GM11168 (cell line): ENCODE results near the gene GSTA5.
"Not testable (repeated sequence)": the region's sequence is repeated elsewhere in the genome, so short reads cannot be mapped to it uniquely, and the experiment has no call there.

Source experiments
- in situ Hi-C: fragments of 300-500 bp; cut with MboI; formaldehyde crosslinking; loops from one replicate; pipeline ENCODE4 v1.12.0; 2022; ENCODE audit warnings: low sequenced_read_pairs; ENCODE audit not compliant: unreplicated experiment

Gene GSTA5

DNA sequence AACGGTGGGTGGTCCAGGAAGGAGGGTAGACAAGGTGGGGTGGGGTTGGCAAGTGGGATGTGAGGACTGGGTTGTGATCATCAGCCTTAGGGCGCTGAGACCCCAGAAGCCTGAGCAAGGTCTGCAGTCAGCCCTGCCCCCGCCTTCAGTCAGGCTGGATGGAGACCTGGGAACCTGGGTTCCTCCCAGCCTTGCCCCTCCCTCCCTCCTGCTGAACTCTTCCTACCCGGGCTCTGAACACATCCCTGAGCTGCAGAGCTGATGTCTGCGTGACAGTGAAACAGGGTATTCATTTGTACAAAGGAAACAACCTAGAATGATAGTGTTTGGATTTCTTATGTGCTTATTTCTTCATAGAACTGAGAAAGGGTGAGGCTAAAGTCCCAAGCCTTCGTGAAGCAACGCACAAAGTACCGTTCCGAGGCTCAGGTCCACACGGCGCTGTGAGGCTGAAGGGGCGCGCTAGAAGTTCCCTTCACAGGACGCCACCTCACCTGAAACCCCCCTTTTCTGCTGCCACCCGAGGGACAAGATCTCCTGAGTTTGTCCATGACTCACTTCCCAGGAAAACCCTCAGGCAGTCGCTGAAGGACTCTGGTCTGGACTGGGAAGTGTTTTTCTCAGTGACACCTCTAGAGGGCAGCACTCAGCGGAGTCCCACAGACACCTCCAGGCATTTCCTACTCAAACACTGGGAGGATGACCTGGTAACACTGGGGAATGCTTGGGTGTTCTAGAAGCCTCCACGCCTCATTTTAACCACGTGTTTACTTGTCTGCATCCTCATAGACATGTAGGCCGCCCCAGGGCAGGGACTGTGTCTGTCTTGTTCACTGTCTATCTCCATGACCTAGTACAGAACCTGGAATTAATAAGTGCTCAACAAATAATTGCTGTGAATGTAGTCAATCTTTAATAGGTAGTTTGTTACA lies 1.2 kb downstream of the GSTA5 start:
- in situ Hi-C loops: no loop called here

DNA sequence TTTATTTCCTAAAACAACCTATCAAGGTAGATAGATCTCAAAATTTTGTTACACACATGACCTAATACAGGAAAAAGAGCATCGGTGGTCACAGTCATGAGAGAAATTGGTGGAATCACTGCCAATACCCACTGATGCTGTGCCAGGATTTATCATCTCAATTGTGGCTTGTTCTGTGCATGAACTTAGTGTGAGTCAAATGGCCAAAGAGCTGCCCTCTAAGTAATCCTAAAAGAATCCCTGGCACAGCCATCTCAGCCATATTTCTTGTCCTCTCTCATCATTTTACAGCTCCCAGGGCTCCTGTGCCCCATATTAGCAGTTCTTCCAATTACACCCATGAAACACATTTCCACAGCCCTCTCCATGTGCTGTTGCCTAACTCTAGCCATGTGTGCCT lies 6.1 kb downstream of the GSTA5 start:
- in situ Hi-C loops: no loop called here

DNA sequence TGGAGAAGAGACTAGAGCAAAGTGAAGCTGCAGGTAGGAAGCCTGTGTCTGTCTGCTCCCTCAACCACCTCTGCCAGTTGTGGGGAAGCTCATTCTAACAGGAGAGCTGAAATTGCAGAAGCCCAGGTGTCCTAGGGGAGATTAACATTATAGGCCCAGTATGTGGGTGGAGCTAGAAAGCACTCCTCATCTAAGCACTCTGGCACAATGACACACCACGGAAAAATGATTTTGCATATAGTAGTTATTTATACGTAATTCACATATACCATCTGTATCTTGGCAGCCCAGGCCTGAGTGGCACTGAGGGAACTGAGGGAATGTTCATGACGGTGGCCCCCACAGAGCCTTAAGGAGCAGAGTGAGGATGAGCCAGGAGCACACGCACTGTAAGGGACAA lies 9.7 kb downstream of the GSTA5 start:
- in situ Hi-C loops: not testable (repeated sequence)

- in situ Hi-C loops: loop anchor here (5.0 kb wide), 1 partner anchor 42 kb away; no protein-coding TSS in a partner anchor
Observed at GRCh38 chr6:52829046-52829817, 11.4 kb downstream of the GSTA5 start.

DNA sequence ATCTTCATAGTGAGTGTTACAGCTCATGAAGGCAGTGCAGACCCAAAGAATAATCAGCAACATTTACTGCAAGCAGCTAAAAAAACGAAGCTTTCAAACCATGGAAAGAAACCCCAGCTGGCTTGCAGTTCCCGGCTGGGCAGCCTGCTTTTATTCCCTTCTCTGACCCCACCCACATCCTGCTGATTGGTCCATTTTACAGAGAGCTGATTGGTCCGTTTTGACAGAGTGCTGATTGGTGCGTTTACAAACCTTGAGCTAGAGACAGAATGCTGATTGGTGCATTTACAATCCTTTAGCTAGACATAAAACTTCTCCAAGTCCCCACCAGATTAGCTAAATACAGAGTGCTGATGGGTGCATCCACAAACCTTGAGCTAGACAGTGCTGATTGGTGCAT lies 12.0 kb downstream of the GSTA5 start:
- in situ Hi-C loops: loop anchor here (5.0 kb wide), 1 partner anchor 41 kb away; no protein-coding TSS in a partner anchor

GRCh38 chr6:52827073-52827783 lies 13.4 kb downstream of the GSTA5 start:
- in situ Hi-C loops: loop anchor here (5.0 kb wide), 1 partner anchor 40 kb away; no protein-coding TSS in a partner anchor

GRCh38 chr6:52826513-52826912 lies 14.1 kb downstream of the GSTA5 start:
- in situ Hi-C loops: loop anchor here (5.0 kb wide), 1 partner anchor 39 kb away; no protein-coding TSS in a partner anchor

DNA sequence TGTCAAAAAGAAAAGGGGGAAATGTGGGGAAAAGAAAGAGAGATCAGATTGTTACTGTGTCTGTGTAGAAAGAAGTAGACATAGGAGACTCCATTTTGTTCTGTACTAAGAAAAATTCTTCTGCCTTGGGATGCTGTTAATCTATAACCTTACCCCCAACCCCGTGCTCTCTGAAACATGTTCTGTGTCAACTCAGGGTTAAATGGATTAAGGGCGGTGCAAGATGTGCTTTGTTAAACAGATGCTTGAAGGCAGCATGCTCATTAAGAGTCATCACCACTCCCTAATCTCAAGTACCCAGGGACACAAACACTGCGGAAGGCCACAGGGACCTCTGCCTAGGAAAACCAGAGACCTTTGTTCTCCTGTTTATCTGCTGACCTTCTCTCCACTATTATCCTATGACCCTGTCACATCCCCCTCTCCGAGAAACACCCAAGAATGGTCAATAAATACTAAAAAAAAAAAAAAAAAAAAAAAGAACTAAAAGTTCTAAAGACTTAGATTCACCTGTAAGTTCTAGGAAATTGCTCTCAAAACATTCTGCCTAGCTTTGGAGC lies 14.6 kb downstream of the GSTA5 start:
- in situ Hi-C loops: loop anchor here (5.0 kb wide), 1 partner anchor 39 kb away; no protein-coding TSS in a partner anchor

DNA sequence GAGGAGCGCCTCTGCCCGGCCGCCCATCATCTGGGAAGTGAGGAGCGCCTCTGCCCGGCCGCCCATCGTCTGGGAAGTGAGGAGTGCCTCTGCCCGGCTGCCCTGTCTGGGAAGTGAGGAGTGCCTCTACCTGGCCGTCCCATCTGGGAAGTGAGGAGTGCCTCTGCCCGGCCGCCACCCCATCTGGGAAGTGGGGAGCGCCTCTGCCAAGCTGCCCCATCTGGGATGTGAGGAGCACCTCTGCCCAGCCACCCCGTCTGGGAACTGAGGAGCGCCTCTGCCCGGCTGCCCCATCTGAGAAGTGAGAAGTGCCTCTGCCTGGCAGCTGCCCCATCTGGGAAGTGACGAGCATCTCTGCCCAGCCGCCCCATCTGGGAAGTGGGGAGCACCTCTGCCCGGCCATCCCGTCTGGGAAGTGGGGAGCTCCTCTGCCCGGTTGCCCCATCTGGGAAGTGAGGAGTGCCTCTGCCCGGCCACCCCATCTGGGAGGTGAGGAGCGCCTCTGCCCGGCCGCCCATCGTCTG lies 15.3 kb downstream of the GSTA5 start:
- in situ Hi-C loops: loop anchor here (5.0 kb wide), 1 partner anchor 38 kb away; no protein-coding TSS in a partner anchor

- in situ Hi-C loops: no loop called here
Observed at GRCh38 chr6:52821842-52822241, 18.8 kb downstream of the GSTA5 start.

GRCh38 chr6:52820198-52820597 lies 20.4 kb downstream of the GSTA5 start:
- in situ Hi-C loops: no loop called here

DNA sequence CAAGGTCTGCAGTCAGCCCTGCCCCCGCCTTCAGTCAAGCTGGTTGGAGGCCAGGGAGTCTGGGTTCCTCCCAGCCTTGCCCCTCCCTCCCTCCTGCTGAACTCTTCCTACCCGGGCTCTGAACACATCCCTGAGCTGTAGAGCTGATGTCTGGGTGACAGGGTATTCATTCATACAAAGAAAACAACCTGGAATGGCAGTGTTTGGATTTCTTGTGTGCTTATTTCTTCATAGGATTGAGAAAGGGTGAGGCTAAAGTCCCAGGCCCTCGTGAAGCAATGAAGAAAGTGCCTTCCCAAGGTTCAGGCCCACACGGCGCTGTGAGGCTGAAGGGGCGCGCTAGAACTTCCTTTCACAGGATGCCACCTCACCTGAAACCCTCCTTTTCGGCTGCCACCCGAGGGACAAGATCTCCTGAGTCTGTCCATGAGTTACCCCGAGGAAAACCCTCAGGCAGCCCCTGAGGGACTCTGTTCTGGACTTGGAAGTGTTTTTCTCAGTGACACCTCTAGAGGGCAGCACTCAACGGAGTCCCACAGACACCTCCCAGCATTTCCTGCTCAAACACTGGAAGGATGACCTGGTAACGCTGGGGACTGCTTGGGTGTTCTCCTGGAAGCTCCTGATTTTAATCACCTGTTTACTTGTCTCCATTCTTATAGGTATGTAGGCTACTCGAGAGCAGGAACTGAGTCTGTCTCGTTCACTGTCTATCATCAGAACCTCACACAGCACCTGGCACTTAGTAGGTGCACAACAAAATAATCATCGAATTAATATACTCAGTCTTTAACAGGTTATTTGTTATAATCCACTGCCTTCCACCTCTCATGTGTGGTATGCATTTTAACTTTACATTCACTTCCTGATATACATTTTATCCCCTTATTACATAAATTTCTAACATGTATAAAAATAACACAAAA lies 25.2 kb downstream of the GSTA5 start:
- in situ Hi-C loops: no loop called here

- in situ Hi-C loops: not testable (repeated sequence)
Observed at GRCh38 chr6:52814545-52814944, 26.1 kb downstream of the GSTA5 start.

DNA sequence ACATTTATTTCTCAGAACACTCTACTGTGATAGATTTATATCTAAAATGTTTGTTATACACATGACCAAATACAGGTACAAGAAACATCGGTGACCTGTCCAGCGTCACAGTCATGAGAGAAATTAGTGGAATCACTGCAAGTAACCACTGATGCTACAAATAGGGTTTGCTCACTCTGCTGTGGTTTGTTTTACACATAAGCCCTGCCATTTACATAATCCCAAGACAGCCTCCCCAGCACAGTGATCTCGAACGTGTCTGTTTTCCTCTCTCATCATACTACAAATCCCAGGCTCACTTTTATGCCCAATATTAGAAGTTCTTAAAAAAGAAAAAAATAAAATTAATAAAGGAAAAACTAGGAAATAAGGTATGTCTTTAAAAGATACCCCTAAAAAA lies 30.8 kb downstream of the GSTA5 start:
- in situ Hi-C loops: loop anchor here (5.0 kb wide), 1 partner anchor 42 kb away; no protein-coding TSS in a partner anchor

- in situ Hi-C loops: loop anchor here (5.0 kb wide), 1 partner anchor 41 kb away; no protein-coding TSS in a partner anchor
Observed at GRCh38 chr6:52808660-52809059, 32.0 kb downstream of the GSTA5 start.

DNA sequence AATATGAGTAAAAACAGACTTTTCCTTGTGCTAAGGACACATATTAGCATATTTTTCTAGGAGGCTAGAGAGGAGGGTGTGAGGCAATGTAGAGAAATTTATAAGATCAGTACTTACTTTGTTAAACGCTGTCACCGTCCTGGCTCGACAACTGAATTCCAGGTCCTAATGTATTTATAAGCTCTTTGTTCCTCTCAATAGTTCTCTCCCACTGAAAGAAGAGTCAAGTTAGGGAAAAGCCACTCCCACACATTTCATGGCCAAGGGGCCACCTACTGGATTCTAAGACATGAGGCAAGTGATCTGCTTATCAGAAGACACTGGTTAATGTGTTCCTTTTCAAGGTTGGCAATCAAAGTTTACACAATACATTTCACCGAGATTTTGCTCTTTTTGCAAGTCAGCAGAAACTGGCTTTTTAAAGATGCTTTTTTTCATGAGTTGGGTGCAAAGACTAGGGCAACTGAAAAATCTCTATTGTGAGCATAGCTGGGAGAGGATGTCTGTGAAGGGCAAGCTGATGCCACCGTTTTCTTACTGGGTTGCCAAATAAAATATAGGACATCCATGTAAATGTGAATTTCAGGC lies 36.9 kb downstream of the GSTA5 start, which contains the start of gene GSTA1:
Gene GSTA1 (minus strand): TSS at position 149 of the 588 bp plus-strand sequence. CDS start 4,549 bp downstream, outside the sequence.
- in situ Hi-C loops: not testable (repeated sequence)

GRCh38 chr6:52802806-52803205 lies 37.8 kb downstream of the GSTA5 start:
- in situ Hi-C loops: no loop called here
